GM12875 (cell line): ENCODE results near the gene KLHL28.

ENCODE experiments used
- H3K4me3 ChIP-seq: one replicate; pipeline ENCODE4 v1.5.1; 2011; ENCODE audit warnings: low read depth, low read length, control low read depth
- CTCF ChIP-seq: IDR thresholded peaks from 2 replicates; pipeline ENCODE4 v1.5.1; 2011; ENCODE audit warnings: low read depth, mild to moderate bottlenecking, control low read depth, inconsistent platforms, low read length, moderate library complexity, borderline replicate concordance; ENCODE audit not compliant: insufficient read depth

The KLHL28 gene

GRCh38 chr14:44889595-44890471 is 71.9 kb downstream of the KLHL28 start:
- TF ChIP-seq CTCF: no peak

GRCh38 chr14:44887596-44887955 is 74.2 kb downstream of the KLHL28 start:
- H3K4me3 ChIP-seq: no peak overlapping the region
- no peak for TF ChIP-seq CTCF

More at GRCh38 chr14:44889595-44890471, 71.9 kb downstream of the KLHL28 start:
- no peak overlapping the region for H3K4me3 ChIP-seq

- H3K4me3 ChIP-seq: no peak overlapping the region
Observed at GRCh38 chr14:44886860-44887595, 74.7 kb downstream of the KLHL28 start.

GRCh38 chr14:44880791-44881190 is 81.0 kb downstream of the KLHL28 start:
- TF ChIP-seq CTCF: no peak
- no peak overlapping the region for H3K4me3 ChIP-seq

More at GRCh38 chr14:44886860-44887595, 74.7 kb downstream of the KLHL28 start:
- TF ChIP-seq CTCF: no peak
